GM13977 (cell line): ENCODE data around the gene SRCAP.
A peak's percentile ranks its signal among the peaks of the same experiment; 100 is the strongest.

ENCODE experiments used
- DNase-seq: peaks from one replicate; pipeline ENCODE4 v3.0.0; 2012; ENCODE audit warnings: low spot score
- CTCF ChIP-seq: IDR thresholded peaks from 2 replicates; pipeline ENCODE4 v1.5.1; 2012; ENCODE audit warnings: mild to moderate bottlenecking, control low read depth; ENCODE audit not compliant: insufficient read depth; ENCODE audit errors: extremely low read depth, missing control alignments
- in situ Hi-C: fragments of 300-500 bp; cut with MboI; formaldehyde crosslinking; loops from one replicate; pipeline ENCODE4 v1.12.0; 2022; ENCODE audit warnings: low sequenced_read_pairs, low pct_unique_long_range_greater_than_20kb, mixed read lengths, inconsistent platforms; ENCODE audit not compliant: unreplicated experiment

SRCAP gene

GRCh38 chr16:30669903-30670824 is 28.8 kb upstream of the SRCAP start:
- in situ Hi-C loops, result no loop called here
- no peak for DNase-seq
- peak; percentile 10 for TF ChIP-seq CTCF

GRCh38 chr16:30675143-30675542 is 23.8 kb upstream of the SRCAP start:
- in situ Hi-C loops, result no loop called here
- no peak for TF ChIP-seq CTCF
- no peak for DNase-seq

DNA sequence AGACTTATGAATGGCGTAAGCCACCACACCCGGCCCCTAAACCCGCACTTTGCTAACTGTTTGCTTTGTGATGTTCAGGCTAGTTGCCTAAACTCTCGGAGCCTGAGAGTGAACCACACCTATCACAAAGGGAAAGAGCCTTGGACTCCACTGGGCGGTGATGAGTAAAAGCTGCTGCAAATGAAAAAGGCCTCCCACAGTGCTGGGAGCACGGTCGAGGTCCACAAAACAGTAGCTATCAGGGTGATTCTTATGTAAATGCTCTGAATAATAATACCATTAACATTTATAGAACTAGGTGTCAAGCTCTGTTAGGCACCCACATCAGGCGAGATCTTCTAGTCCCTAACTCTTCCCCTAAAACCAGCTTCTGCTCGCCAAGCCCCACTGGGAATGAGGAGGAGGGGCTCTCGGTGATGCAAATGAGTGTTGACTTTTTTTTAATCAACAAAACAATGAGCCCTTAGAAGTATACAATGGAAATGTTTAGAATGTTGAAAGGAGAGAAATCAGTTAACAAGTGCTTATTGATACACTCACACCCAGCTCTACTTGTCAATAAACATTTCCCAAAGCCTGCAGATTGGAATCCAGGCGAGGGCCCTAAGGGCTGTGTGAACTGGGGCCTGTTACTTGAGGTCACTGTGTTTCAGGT is 20.9 kb upstream of the SRCAP start:
- DNase-seq, result no peak
- in situ Hi-C loops, result no loop called here
- TF ChIP-seq CTCF, result no peak

DNA sequence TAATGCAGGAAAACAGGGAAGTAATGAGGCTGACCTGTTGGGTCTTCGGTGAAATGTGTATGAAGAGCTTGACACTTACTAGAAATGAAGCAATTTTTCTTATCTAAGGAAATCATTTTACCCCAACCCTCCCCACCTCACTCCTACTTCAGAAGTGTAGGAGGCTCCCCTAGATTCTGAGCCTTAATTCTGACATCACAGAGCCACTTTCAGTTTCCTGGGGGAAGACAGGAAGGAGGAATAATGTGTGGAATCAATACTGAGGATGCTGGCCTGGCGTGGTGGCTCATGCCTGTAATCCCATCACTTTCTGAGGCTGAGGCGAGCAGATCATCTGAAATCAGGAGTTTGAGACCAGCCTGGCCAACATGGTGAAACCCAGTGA is 20.4 kb upstream of the SRCAP start:
- no peak for TF ChIP-seq CTCF
- in situ Hi-C loops, result no loop called here
- no peak for DNase-seq

- DNase-seq, result no peak
- in situ Hi-C loops, result no loop called here
- no peak for TF ChIP-seq CTCF
Measured at GRCh38 chr16:30680326-30680725, 18.6 kb upstream of the SRCAP start.

- no peak for TF ChIP-seq CTCF
- no peak for DNase-seq
- in situ Hi-C loops, result no loop called here
Measured at GRCh38 chr16:30688701-30689100, 10.3 kb upstream of the SRCAP start.
